ENCODE results near the gene MXRA7. TPM values are rescaled to one million over a fixed set of nuclear protein-coding genes. Genes with fewer than 3 reads are reported as not detected.

MXRA7 gene
- total RNA-seq, 4 donors from 2014 or later, result 44.5 to 67.8 (median 56.9) TPM

DNA sequence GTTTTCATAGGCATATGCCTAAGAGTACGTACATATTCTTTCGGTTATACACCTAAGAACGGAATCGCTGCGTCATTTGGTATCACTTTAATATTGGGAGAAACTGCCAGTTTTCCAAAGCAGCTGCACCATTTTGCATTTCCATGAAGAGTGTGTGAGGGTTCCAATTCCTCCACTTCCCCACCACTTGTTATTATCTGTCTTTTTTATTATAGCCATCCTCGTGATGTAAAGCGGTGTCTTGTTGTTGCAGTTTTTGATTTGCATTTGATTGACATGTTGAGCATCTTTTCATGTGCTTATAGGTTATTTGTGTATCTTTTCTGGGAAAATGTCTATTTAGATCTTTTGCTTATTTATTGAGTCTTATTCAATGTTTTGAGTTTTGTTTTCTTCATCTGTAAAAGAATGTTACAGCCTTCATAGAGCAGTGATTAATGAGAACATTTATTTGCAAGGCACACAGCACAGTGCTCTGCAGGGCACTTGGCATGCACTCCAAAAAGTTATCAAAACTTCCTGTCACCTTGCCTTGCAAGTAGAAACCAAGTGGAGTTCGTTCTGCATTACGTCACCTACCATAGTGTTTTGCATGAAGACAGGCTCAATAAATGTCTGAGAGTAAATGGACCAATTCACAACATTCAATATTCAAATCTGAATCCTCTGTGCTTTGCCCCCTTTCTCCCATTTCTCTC, 40.6 kb downstream of the MXRA7 start:
- peaks cover 26% of the 10 kb centered on the region for H3K4me1 ChIP-seq

DNA sequence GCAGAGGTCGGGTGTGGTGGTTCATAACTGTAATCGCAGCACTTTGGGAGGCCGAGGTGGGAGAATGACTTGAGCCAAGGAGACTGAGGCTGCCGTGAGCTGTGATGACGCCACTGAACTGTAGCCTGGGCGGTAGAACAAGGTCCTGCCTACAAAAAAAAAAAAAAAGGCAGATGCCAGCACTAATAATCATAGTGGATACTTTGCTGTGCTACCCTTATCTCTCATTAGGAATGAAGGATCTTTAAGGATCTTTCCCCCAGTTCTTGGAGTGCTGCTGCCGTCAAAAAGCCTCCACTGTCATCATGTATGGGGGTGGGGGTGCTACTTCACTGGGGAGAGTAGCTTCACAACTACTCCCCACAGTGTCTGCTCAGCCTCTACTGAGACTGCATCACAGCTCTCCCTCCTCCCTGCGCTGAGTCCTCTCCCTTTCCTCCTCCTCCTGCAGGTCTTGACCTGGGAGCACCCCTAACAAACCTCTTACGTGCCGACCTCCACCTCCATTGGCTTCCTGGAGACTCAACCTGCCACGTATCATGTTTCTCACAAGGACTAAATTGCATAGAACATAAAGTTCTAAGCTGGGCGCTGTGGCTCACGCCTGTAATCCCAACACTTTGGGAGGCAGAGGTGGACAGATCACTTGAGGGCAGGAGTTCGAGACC, 42.8 kb downstream of the MXRA7 start:
- DNase-seq (ENCODE audit: low spot score in 2 of 2), result no peak
- 67% methylated on average over 14 of the region's 14 CpGs for WGBS
- no peaks in the 10 kb centered on the region for H3K27me3 ChIP-seq
- TF ChIP-seq EP300 (IDR thresholded peaks at IDR 0.05), result no peak
- no peak for TF ChIP-seq POLR2AphosphoS5 (IDR thresholded peaks at IDR 0.05)
- TF ChIP-seq POLR2A (IDR thresholded peaks at IDR 0.05), result no peak
- TF ChIP-seq, protein P1, sequence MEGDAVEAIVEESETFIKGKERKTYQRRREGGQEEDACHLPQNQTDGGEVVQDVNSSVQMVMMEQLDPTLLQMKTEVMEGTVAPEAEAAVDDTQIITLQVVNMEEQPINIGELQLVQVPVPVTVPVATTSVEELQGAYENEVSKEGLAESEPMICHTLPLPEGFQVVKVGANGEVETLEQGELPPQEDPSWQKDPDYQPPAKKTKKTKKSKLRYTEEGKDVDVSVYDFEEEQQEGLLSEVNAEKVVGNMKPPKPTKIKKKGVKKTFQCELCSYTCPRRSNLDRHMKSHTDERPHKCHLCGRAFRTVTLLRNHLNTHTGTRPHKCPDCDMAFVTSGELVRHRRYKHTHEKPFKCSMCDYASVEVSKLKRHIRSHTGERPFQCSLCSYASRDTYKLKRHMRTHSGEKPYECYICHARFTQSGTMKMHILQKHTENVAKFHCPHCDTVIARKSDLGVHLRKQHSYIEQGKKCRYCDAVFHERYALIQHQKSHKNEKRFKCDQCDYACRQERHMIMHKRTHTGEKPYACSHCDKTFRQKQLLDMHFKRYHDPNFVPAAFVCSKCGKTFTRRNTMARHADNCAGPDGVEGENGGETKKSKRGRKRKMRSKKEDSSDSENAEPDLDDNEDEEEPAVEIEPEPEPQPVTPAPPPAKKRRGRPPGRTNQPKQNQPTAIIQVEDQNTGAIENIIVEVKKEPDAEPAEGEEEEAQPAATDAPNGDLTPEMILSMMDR (IDR thresholded peaks at IDR 0.05), result no peak
- no peak overlapping the region for H3K4me3 ChIP-seq
- H3K27ac ChIP-seq, result no peak overlapping the region
- H3K9me3 ChIP-seq, result no peaks in the 10 kb centered on the region
- peaks cover 26% of the 10 kb centered on the region for H3K4me1 ChIP-seq
- no peaks in the 10 kb centered on the region for H3K36me3 ChIP-seq

More for the DNA sequence above, 40.6 kb downstream of the MXRA7 start:
- WGBS, result 79% methylated on average over 9 of the region's 9 CpGs
- TF ChIP-seq EP300 (IDR thresholded peaks at IDR 0.05) (no peak), POLR2A (IDR thresholded peaks at IDR 0.05) (no peak), POLR2AphosphoS5 (IDR thresholded peaks at IDR 0.05) (no peak)
- TF ChIP-seq, protein P1 (IDR thresholded peaks at IDR 0.05), result no peak
- Histone ChIP-seq H3K27ac (peak overlapping the region; percentile 90), H3K9me3 (no peaks in the 10 kb centered on the region), H3K27me3 (no peaks in the 10 kb centered on the region), H3K36me3 (no peaks in the 10 kb centered on the region), H3K4me3 (no peak overlapping the region)
- no peak for DNase-seq (ENCODE audit: low spot score in 2 of 2)

DNA sequence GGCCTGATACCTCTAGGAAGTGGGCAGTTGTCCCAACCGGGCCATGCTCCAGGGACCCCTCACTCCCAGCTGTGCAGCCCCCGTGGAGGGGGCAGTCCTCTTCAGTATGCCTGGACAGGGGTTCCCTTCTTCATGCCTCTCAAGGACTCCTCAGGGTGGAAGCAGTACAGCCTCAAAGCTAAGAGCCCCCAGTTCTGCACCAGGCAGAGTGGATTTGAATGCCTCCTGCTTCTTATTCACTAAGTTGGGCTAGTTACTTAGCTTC, 43.3 kb downstream of the MXRA7 start:
- Histone ChIP-seq H3K27me3 (no peaks in the 10 kb centered on the region), H3K9me3 (no peaks in the 10 kb centered on the region), H3K4me3 (no peak overlapping the region), H3K27ac (no peak overlapping the region), H3K36me3 (no peaks in the 10 kb centered on the region), H3K4me1 (peaks cover 23% of the 10 kb centered on the region)
- TF ChIP-seq, protein P1 (IDR thresholded peaks at IDR 0.05), result no peak
- no peak for TF ChIP-seq POLR2AphosphoS5 (IDR thresholded peaks at IDR 0.05)
- no peak for TF ChIP-seq POLR2A (IDR thresholded peaks at IDR 0.05)
- TF ChIP-seq EP300 (IDR thresholded peaks at IDR 0.05), result no peak
- no peak for DNase-seq (ENCODE audit: low spot score in 2 of 2)
- 40% methylated on average over 1 of the region's 2 CpGs for WGBS

DNA sequence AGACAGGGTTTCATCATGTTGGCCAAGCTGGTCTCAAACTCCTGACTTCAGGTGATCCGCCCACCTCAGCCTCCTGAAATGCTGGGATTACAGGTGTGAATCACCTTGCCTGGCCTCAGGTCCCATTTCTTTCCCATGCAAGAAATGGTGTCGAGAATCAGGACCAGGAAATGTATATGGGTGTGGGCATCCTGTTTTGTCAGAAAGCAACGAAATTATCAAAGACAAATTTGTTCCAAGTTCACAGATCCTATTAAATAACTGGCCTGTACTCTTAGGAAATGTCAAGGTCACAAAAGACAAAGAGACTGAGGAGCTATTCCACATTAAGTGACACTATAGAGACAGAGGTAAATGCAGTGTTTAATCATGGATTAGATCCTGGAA, 50.1 kb downstream of the MXRA7 start:
- H3K36me3 ChIP-seq, result no peaks in the 10 kb centered on the region
- DNase-seq (ENCODE audit: low spot score in 2 of 2), result no peak
- H3K27me3 ChIP-seq, result no peaks in the 10 kb centered on the region
- TF ChIP-seq EP300 (IDR thresholded peaks at IDR 0.05), result no peak
- no peak for TF ChIP-seq POLR2AphosphoS5 (IDR thresholded peaks at IDR 0.05)
- TF ChIP-seq, protein P1 (IDR thresholded peaks at IDR 0.05), result no peak
- TF ChIP-seq POLR2A (IDR thresholded peaks at IDR 0.05), result no peak
- H3K9me3 ChIP-seq, result no peaks in the 10 kb centered on the region
- no peak overlapping the region for H3K4me3 ChIP-seq
- H3K27ac ChIP-seq, result no peak overlapping the region
- WGBS, result 56% methylated on average over 3 of the region's 3 CpGs
- peaks cover 10% of the 10 kb centered on the region for H3K4me1 ChIP-seq

DNA sequence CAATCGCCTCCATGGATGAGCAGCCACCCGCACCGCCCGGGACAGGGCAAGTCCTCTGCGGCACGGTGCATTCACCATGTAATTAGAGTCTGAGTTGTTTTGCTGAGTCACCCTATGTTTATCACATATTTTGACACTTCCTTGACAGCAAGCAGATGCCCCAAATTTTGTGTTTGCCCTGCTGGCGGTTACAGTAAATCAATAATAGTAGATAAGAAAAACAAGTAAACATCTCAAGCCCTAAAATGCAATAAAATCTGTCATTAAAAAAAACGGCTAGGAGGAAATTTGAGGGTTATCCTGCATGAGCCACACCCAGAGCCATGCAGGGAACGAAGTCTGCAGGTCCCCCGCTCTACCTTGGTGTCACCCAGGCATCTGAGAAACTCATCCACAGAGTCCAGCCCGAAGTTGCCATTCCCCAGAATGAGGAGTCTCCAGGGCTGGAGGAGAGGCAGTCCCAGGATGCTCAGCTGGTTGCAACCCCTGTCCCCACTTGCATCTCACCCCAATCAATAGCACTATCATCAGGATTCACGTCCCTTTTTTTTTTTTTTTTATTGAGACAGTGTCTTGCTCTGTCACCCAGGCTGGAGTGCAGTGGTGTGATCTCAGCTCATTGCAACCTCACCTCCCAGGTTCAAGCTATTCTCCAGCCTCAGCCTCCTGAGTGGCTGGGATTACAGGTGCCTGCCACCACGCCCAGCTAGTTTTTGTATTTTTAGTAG, 50.7 kb downstream of the MXRA7 start:
- Histone ChIP-seq H3K4me3 (no peak overlapping the region), H3K4me1 (peaks cover 10% of the 10 kb centered on the region), H3K27ac (no peak overlapping the region), H3K36me3 (no peaks in the 10 kb centered on the region), H3K27me3 (no peaks in the 10 kb centered on the region), H3K9me3 (no peaks in the 10 kb centered on the region)
- WGBS, result 23% methylated on average over 13 of the region's 13 CpGs
- TF ChIP-seq POLR2AphosphoS5 (IDR thresholded peaks at IDR 0.05) (no peak), EP300 (IDR thresholded peaks at IDR 0.05) (no peak), POLR2A (IDR thresholded peaks at IDR 0.05) (no peak)
- TF ChIP-seq, protein P1 (IDR thresholded peaks at IDR 0.05), result no peak
- DNase-seq (ENCODE audit: low spot score in 2 of 2), result no peak
